OCI-LY3 (cell line): ENCODE results near the gene C9orf72.

Experiments
- CTCF ChIP-seq: fragments of 200-600, 300-600 bp; sonication (generic); IDR thresholded peaks from 2 replicates; pipeline ENCODE4 v1.5.1; 2014; ENCODE audit warnings: antibody characterized with exemption, low read length, low read depth
- EZH2phosphoT487 ChIP-seq: fragments of 200-600 bp; shearing (Covaris generic); IDR thresholded peaks from 2 replicates; pipeline ENCODE4 v1.6.1; 2018; ENCODE audit warnings: antibody characterized with exemption, mixed run types, low read depth

- TF ChIP-seq CTCF (no peak), EZH2phosphoT487 (no peak)
Observed at GRCh38 chr9:27539479-27540441, 33.5 kb downstream of the C9orf72 start.
